Measurements from ENCODE around the gene UQCRHL.
"Not testable (repeated sequence)": the region's sequence is repeated elsewhere in the genome, so short reads cannot be mapped to it uniquely, and the experiment has no call there.

DNA sequence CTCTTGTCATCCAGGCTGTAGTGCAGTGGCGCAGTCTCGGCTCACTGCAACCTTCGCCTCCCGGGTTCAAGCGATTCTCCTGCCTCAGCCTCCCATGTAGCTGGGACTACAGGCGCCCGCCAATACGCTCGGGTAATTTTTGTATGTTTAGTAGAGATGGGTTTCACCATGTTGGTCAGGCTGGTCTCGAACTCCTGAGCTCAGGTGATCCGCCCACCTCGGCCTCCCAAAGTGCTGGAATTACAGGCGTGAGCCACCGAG, 29.0 kb upstream of the UQCRHL start:
- TF ChIP-seq, protein P1, sequence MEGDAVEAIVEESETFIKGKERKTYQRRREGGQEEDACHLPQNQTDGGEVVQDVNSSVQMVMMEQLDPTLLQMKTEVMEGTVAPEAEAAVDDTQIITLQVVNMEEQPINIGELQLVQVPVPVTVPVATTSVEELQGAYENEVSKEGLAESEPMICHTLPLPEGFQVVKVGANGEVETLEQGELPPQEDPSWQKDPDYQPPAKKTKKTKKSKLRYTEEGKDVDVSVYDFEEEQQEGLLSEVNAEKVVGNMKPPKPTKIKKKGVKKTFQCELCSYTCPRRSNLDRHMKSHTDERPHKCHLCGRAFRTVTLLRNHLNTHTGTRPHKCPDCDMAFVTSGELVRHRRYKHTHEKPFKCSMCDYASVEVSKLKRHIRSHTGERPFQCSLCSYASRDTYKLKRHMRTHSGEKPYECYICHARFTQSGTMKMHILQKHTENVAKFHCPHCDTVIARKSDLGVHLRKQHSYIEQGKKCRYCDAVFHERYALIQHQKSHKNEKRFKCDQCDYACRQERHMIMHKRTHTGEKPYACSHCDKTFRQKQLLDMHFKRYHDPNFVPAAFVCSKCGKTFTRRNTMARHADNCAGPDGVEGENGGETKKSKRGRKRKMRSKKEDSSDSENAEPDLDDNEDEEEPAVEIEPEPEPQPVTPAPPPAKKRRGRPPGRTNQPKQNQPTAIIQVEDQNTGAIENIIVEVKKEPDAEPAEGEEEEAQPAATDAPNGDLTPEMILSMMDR (conservative IDR thresholded peaks at IDR 0.05; ENCODE audit: low read depth, low read length), result not testable (repeated sequence)
- not testable (repeated sequence) for TF ChIP-seq MXI1 (IDR thresholded peaks at IDR 0.05; ENCODE audit: borderline replicate concordance, low read depth, low read length); SMC3 (IDR thresholded peaks at IDR 0.05; ENCODE audit: low read depth, low read length); POLR2A (IDR thresholded peaks at IDR 0.05; ENCODE audit: low read depth, low read length); RCOR1 (IDR thresholded peaks at IDR 0.05; ENCODE audit: insufficient replicate concordance, low read length); CHD1 (IDR thresholded peaks at IDR 0.05; ENCODE audit: low read depth, low read length); BHLHE40 (IDR thresholded peaks at IDR 0.05; ENCODE audit: low read depth, low read length); CEBPB (IDR thresholded peaks at IDR 0.05; ENCODE audit: low read depth, low read length)
- TF ChIP-seq, protein P2, sequence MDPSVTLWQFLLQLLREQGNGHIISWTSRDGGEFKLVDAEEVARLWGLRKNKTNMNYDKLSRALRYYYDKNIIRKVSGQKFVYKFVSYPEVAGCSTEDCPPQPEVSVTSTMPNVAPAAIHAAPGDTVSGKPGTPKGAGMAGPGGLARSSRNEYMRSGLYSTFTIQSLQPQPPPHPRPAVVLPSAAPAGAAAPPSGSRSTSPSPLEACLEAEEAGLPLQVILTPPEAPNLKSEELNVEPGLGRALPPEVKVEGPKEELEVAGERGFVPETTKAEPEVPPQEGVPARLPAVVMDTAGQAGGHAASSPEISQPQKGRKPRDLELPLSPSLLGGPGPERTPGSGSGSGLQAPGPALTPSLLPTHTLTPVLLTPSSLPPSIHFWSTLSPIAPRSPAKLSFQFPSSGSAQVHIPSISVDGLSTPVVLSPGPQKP (IDR thresholded peaks at IDR 0.05; ENCODE audit: borderline replicate concordance, low read depth, low read length), result not testable (repeated sequence)

Measured in IMR-90 (cell line).